PC-9 (cell line): ENCODE results near the gene G2E3. TPM values are rescaled to one million over a fixed set of nuclear protein-coding genes. Genes with fewer than 3 reads are reported as not detected.

Source experiments
- BruUV-seq: library from RNA; stranded (reverse); fragments of 400-500 nt; replicated peaks from 2 replicates; lab custom pipeline; 2021; lab: Mats Ljungman, UMichigan
- CTCF ChIA-PET: fragments of 300-600 bp; sonication (Branson Sonifier 250); formaldehyde crosslinking; loops from one replicate; lab custom pipeline; 2022; ENCODE audit warnings: antibody characterized with exemption; lab: Charles Lee
- POLR2A ChIA-PET: fragments of 300-600 bp; sonication (Branson Sonifier 250); formaldehyde crosslinking; loops from one replicate; lab custom pipeline; 2022; ENCODE audit warnings: antibody characterized with exemption; ENCODE audit not compliant: unreplicated experiment; lab: Charles Lee
- DNase-seq, 2 experiments: peaks; one replicate each; pipeline versions ENCODE4 v3.0.0 to v3.0.0-alpha.2; 2015 to 2022; ENCODE audit warnings: mixed read lengths in 1 of 2
- H2AFZ ChIP-seq: fragments of 200-600 bp; sonication (generic); 2 replicates; pipeline ENCODE4 v1.8.1; 2017; ENCODE audit warnings: antibody characterized with exemption
- H3F3A ChIP-seq: fragments of 200-600 bp; sonication (generic); 2 replicates; pipeline ENCODE4 v1.8.1; 2017; ENCODE audit warnings: antibody characterized with exemption, mild to moderate bottlenecking, low read depth; ENCODE audit not compliant: insufficient read depth
- H3K27ac ChIP-seq: fragments of 200-600 bp; sonication (generic); 2 replicates; pipeline ENCODE4 v1.6.1; 2016; ENCODE audit warnings: mixed run types
- H3K27me3 ChIP-seq: fragments of 200-600 bp; sonication (generic); 2 replicates; pipeline ENCODE4 v1.6.1; 2016; ENCODE audit warnings: low read depth, mixed run types; ENCODE audit not compliant: insufficient read depth
- H3K36me3 ChIP-seq: fragments of 200-600 bp; sonication (generic); 2 replicates; pipeline ENCODE4 v1.6.1; 2016; ENCODE audit warnings: low read depth, mixed run types
- H3K4me1 ChIP-seq: fragments of 200-600 bp; sonication (generic); replicated peaks from 2 replicates; pipeline ENCODE4 v1.6.1; 2016; ENCODE audit warnings: mixed run types; ENCODE audit not compliant: insufficient read depth
- H3K4me2 ChIP-seq: fragments of 200-600 bp; sonication (generic); 2 replicates; pipeline ENCODE4 v1.6.1; 2017; ENCODE audit warnings: mixed run types
- H3K4me3 ChIP-seq: fragments of 200-600 bp; sonication (generic); 2 replicates; pipeline ENCODE4 v1.6.1; 2016; ENCODE audit warnings: mixed run types
- H3K79me2 ChIP-seq: fragments of 200-600 bp; sonication (generic); 2 replicates; pipeline ENCODE4 v1.6.1; 2017; ENCODE audit warnings: low read depth, mixed run types
- H3K9me2 ChIP-seq: fragments of 200-600 bp; sonication (generic); 2 replicates; pipeline ENCODE4 v1.8.1; 2017; ENCODE audit warnings: mild to moderate bottlenecking; ENCODE audit not compliant: insufficient read depth
- H3K9me3 ChIP-seq: fragments of 200-600 bp; sonication (generic); 2 replicates; pipeline ENCODE4 v1.8.1; 2016; ENCODE audit warnings: low read depth; ENCODE audit not compliant: insufficient read depth
- H4K20me1 ChIP-seq: fragments of 200-600 bp; sonication (generic); 2 replicates; pipeline ENCODE4 v1.8.1; 2017; ENCODE audit not compliant: insufficient read depth
- CTCF ChIP-seq: fragments of 200-600 bp; sonication (generic); conservative IDR thresholded peaks from 2 replicates; pipeline ENCODE4 v1.6.1; 2017; ENCODE audit warnings: mixed run types, antibody characterized with exemption, mild to moderate bottlenecking, moderate library complexity
- EZH2 ChIP-seq: fragments of 200-600 bp; sonication (generic); IDR thresholded peaks from 2 replicates; pipeline ENCODE4 v1.8.0; 2017; ENCODE audit warnings: antibody characterized with exemption, low read depth
- intact Hi-C: fragments of 100-400 bp; cut with micrococcal nuclease; formaldehyde crosslinking; loops from one replicate; pipeline ENCODE4 v1.10.0; 2022; ENCODE audit not compliant: unreplicated experiment
- total RNA-seq: library from RNA; stranded (reverse); gene quantifications from 2 replicates; pipeline ENCODE4 v1.2.3, GENCODE V29; 2021

The G2E3 gene
- total RNA-seq, 1 experiment from 2014 or later: 28.0 TPM

- H3K4me2 ChIP-seq: no peak overlapping the region
- intact Hi-C loops: no loop called here
- no peak overlapping the region for H2AFZ ChIP-seq
- no peaks in the 10 kb centered on the region; the same call in 1 of the 2 replicates for H4K20me1 ChIP-seq
- H3K36me3 ChIP-seq: peaks cover 3% of the 10 kb centered on the region; the same call in 1 of the 2 replicates
- CTCF ChIA-PET: no interaction called here
- DNase-seq: no peak
- no peak overlapping the region for H3K27ac ChIP-seq
- peaks cover 98% of the 10 kb centered on the region for H3K79me2 ChIP-seq
- H3K4me1 ChIP-seq: peaks cover 15% of the 10 kb centered on the region
- H3K27me3 ChIP-seq: no peaks in the 10 kb centered on the region
- H3K9me2 ChIP-seq: no peaks in the 10 kb centered on the region
- H3K4me3 ChIP-seq: no peak overlapping the region
- no TSS peak for BruUV-seq
- no peaks in the 10 kb centered on the region for H3K9me3 ChIP-seq
- POLR2A ChIA-PET: no interaction called here
- H3F3A ChIP-seq: no peaks in the 10 kb centered on the region
- no peak for TF ChIP-seq CTCF
- no peak for TF ChIP-seq EZH2
These were observed 5.4 kb downstream of the G2E3 start for GRCh38 chr14:30564235-30564867.

GRCh38 chr14:30564868-30565248 is 5.9 kb downstream of the G2E3 start:
- H3K9me3 ChIP-seq: no peaks in the 10 kb centered on the region
- H3K27me3 ChIP-seq: no peaks in the 10 kb centered on the region
- ChIA-PET CTCF (no interaction called here), POLR2A (no interaction called here)
- no peak overlapping the region for H3K4me3 ChIP-seq
- no peak overlapping the region for H3K27ac ChIP-seq
- TF ChIP-seq EZH2 (no peak), CTCF (no peak)
- no peaks in the 10 kb centered on the region for H3F3A ChIP-seq
- H3K36me3 ChIP-seq: peaks cover 3% of the 10 kb centered on the region; the same call in 1 of the 2 replicates
- no TSS peak for BruUV-seq
- no peak overlapping the region for H3K4me2 ChIP-seq
- H2AFZ ChIP-seq: no peak overlapping the region
- no peaks in the 10 kb centered on the region for H3K9me2 ChIP-seq
- H3K79me2 ChIP-seq: peaks cover 98% of the 10 kb centered on the region
- no peak for DNase-seq
- intact Hi-C loops: no loop called here
- H4K20me1 ChIP-seq: no peaks in the 10 kb centered on the region; the same call in 1 of the 2 replicates
- H3K4me1 ChIP-seq: peaks cover 15% of the 10 kb centered on the region

- no peak overlapping the region for H3K4me2 ChIP-seq
- no peaks in the 10 kb centered on the region for H3K9me2 ChIP-seq
- peaks cover 100% of the 10 kb centered on the region for H3K79me2 ChIP-seq
- ChIA-PET POLR2A (no interaction called here), CTCF (no interaction called here)
- no peaks in the 10 kb centered on the region for H3F3A ChIP-seq
- no peak for TF ChIP-seq EZH2
- TF ChIP-seq CTCF: no peak
- no peaks in the 10 kb centered on the region for H3K36me3 ChIP-seq
- peaks cover 5% of the 10 kb centered on the region; the same call in 1 of the 2 replicates for H4K20me1 ChIP-seq
- no peak overlapping the region for H3K27ac ChIP-seq
- no peaks in the 10 kb centered on the region for H3K4me1 ChIP-seq
- H3K27me3 ChIP-seq: no peaks in the 10 kb centered on the region
- DNase-seq: no peak
- H3K9me3 ChIP-seq: no peaks in the 10 kb centered on the region
- no TSS peak for BruUV-seq
- intact Hi-C loops: no loop called here
- H3K4me3 ChIP-seq: no peak overlapping the region
- H2AFZ ChIP-seq: no peak overlapping the region
These were observed 10.4 kb downstream of the G2E3 start for GRCh38 chr14:30569216-30569902.
